Measurements from ENCODE around the gene MATN1. TPM values are rescaled to one million over a fixed set of nuclear protein-coding genes. Genes with fewer than 3 reads are reported as not detected.

Gene MATN1
- polyA plus RNA-seq, 2 of the 4 experiments (the other 2 are of a cell fraction), result 0.05 to 0.17 TPM

DNA sequence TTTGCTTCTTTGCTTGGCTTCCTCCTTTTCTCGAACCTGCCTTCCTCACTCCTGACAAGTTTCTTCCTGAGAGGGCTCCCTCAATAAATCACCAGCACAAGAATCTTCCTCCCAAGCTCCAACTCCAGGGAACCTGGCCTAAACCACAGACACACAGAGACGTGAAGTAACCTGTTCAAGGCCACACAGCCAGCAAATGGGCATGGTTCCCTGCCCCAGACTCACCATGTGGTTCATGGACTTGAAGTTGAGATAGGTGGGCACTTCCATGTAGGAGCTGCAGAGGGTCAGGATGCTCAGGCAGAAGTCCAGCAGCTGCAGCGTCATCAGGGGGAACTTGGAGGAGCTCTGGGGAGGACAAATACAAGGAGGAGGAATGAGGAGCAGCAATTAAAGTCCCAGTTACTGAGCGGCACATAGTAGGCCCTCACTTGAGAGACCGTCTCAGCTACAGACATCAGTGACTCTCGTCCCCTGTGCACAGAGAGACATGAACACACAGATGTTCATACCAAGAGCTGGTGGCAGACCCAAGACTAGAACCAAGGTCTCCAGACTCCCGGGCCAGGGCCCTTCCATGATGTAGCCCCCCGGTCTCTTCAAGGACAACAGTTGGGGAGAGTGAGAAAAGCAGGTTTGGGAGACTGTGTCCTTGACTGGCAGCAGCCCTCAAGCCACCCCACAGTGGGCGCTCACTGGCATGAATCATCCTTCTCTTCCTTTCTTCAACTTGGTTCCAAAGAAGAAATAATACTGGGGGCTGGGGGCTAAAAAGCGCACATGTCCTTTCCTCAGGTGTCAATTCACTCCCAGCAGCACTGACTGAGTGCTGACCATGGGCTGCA, 15.6 kb upstream of the MATN1 start:
- ChIA-PET CTCF (interaction anchor here (0.9 to 1.7 kb wide), 3 partner anchors 15 to 63 kb away, joined by 3 to 5 read pairs (median 3); no protein-coding TSS in a partner anchor), POLR2A (no interaction called here)
- TF ChIP-seq CEBPB (IDR thresholded peaks at IDR 0.05) (no peak), POLR2A (IDR thresholded peaks at IDR 0.05; ENCODE audit: low read length) (no peak), TP53 (CRISPR knock-in tag; IDR thresholded peaks at IDR 0.05) (no peak), EHF (CRISPR knock-in tag; IDR thresholded peaks at IDR 0.05) (no peak), JUNB (IDR thresholded peaks at IDR 0.05) (no peak), NR3C1 (IDR thresholded peaks at IDR 0.05) (no peak), ESRRA (IDR thresholded peaks at IDR 0.05; ENCODE audit: borderline replicate concordance, low read length) (no peak), PHF8 (IDR thresholded peaks at IDR 0.05; ENCODE audit: borderline replicate concordance, low read depth) (no peak), EP300 (IDR thresholded peaks at IDR 0.05) (no peak)
- Histone ChIP-seq H3K9me3 (no peaks in the 10 kb centered on the region), H3K4me1 (no peaks in the 10 kb centered on the region), H3K4me3 (no peak overlapping the region), H3K4me2 (no peak overlapping the region), H3K27ac (no peak overlapping the region)
- FAIRE-seq (no peak), ATAC-seq (no peak), DNase-seq (ENCODE audit: low read depth in 1 of 2, low spot score in 1 of 2) (no peak)
- 53% methylated on average over 10 of the region's 10 CpGs for WGBS (ENCODE audit: missing lambda C conversion rate)

GRCh38 chr1:30738040-30738714, 14.8 kb upstream of the MATN1 start:
- no peak overlapping the region for H3K4me3 ChIP-seq

GRCh38 chr1:30737357-30738039, 14.1 kb upstream of the MATN1 start:
- H3K4me1 ChIP-seq, result no peaks in the 10 kb centered on the region
- H3K4me2 ChIP-seq, result no peak overlapping the region
- no peak overlapping the region for H3K4me3 ChIP-seq
- H3K9me3 ChIP-seq, result no peaks in the 10 kb centered on the region
- DNase-seq (ENCODE audit: low read depth in 1 of 2, low spot score in 1 of 2), result no peak
- CTCF ChIA-PET, result interaction anchor here (0.7 to 2.5 kb wide), 2 partner anchors 19 to 45 kb away, joined by 3 to 10 read pairs; no protein-coding TSS in a partner anchor
- H3K27ac ChIP-seq, result no peak overlapping the region
- FAIRE-seq, result no peak
- ATAC-seq, result no peak
- POLR2A ChIA-PET, result no interaction called here
- WGBS (ENCODE audit: missing lambda C conversion rate), result 70% methylated on average over 10 of the region's 14 CpGs
- TF ChIP-seq CHD4 (IDR thresholded peaks at IDR 0.05; ENCODE audit: borderline replicate concordance) (no peak), POLR2A (IDR thresholded peaks at IDR 0.05; ENCODE audit: low read length) (no peak), EHMT2 (IDR thresholded peaks at IDR 0.05; ENCODE audit: low read depth) (no peak), ESRRA (IDR thresholded peaks at IDR 0.05; ENCODE audit: borderline replicate concordance, low read length) (no peak), GATA3 (IDR thresholded peaks at IDR 0.05; ENCODE audit: borderline replicate concordance) (no peak), USF2 (IDR thresholded peaks at IDR 0.05) (no peak), ZNF302 (CRISPR knock-in tag; IDR thresholded peaks at IDR 0.05) (no peak), ZFP36 (IDR thresholded peaks at IDR 0.05; ENCODE audit: borderline replicate concordance, partially characterized antibody) (no peak), HOXA7 (CRISPR knock-in tag; IDR thresholded peaks at IDR 0.05) (no peak), REST (IDR thresholded peaks at IDR 0.05) (no peak), RAD21 (conservative IDR thresholded peaks at IDR 0.05 in 1 of 2, IDR thresholded peaks at IDR 0.05 in 1 of 2) (no peak), POLR2AphosphoS2 (conservative IDR thresholded peaks at IDR 0.05; ENCODE audit: low read length) (no peak), NFE2L2 (conservative IDR thresholded peaks at IDR 0.05; ENCODE audit: low read length) (no peak)
- TF ChIP-seq, protein P1, sequence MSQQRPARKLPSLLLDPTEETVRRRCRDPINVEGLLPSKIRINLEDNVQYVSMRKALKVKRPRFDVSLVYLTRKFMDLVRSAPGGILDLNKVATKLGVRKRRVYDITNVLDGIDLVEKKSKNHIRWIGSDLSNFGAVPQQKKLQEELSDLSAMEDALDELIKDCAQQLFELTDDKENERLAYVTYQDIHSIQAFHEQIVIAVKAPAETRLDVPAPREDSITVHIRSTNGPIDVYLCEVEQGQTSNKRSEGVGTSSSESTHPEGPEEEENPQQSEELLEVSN (IDR thresholded peaks at IDR 0.05; ENCODE audit: borderline replicate concordance, low read depth), result no peak
- TF ChIP-seq, protein P2, sequence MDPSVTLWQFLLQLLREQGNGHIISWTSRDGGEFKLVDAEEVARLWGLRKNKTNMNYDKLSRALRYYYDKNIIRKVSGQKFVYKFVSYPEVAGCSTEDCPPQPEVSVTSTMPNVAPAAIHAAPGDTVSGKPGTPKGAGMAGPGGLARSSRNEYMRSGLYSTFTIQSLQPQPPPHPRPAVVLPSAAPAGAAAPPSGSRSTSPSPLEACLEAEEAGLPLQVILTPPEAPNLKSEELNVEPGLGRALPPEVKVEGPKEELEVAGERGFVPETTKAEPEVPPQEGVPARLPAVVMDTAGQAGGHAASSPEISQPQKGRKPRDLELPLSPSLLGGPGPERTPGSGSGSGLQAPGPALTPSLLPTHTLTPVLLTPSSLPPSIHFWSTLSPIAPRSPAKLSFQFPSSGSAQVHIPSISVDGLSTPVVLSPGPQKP (IDR thresholded peaks at IDR 0.05; ENCODE audit: low read depth, low read length), result no peak

More at GRCh38 chr1:30738040-30738714, 14.8 kb upstream of the MATN1 start:
- Histone ChIP-seq H3K4me1 (no peaks in the 10 kb centered on the region), H3K9me3 (no peaks in the 10 kb centered on the region), H3K4me2 (no peak overlapping the region), H3K27ac (no peak overlapping the region)
- FAIRE-seq (no peak), DNase-seq (ENCODE audit: low read depth in 1 of 2, low spot score in 1 of 2) (no peak), ATAC-seq (no peak)
- ChIA-PET CTCF (interaction anchor here (0.9 to 1.7 kb wide), 3 partner anchors 16 to 64 kb away, joined by 3 to 5 read pairs (median 3); no protein-coding TSS in a partner anchor), POLR2A (no interaction called here)
- TF ChIP-seq POLR2AphosphoS2 (conservative IDR thresholded peaks at IDR 0.05; ENCODE audit: low read length), result no peak
- WGBS (ENCODE audit: missing lambda C conversion rate), result 14% methylated on average over 5 of the region's 5 CpGs
